ENCODE results near the gene CYGB. TPM values are rescaled to one million over a fixed set of nuclear protein-coding genes. Genes with fewer than 3 reads are reported as not detected.

Gene CYGB
- total RNA-seq, 1 donor, result 39.1 TPM

GRCh38 chr17:76506408-76507345 is 30.8 kb downstream of the CYGB start:
- DNase-seq (ENCODE audit: insufficient read length, low spot score, missing footprints), result peak; percentile 97
- TF ChIP-seq CTCF (IDR thresholded peaks at IDR 0.05; ENCODE audit: extremely low read depth, low read depth, low read length), result peak; percentile 83
- Histone ChIP-seq H3K27ac (ENCODE audit: low read depth, low read length) (peak overlapping the region; percentile 43), H2AFZ (ENCODE audit: low read length) (peak overlapping the region; percentile 92), H3K27me3 (ENCODE audit: insufficient read depth, low read length) (no peaks in the 10 kb centered on the region), H3K4me2 (ENCODE audit: insufficient read depth, low read length) (peak overlapping the region; percentile 49), H4K20me1 (ENCODE audit: insufficient read depth, low read length) (no peaks in the 10 kb centered on the region), H3K79me2 (ENCODE audit: insufficient read depth, low read length) (no peaks in the 10 kb centered on the region), H3K36me3 (ENCODE audit: insufficient read depth, low read length) (no peaks in the 10 kb centered on the region), H3K4me3 (ENCODE audit: insufficient read depth, low read length) (no peak overlapping the region), H3K9me3 (ENCODE audit: low read depth, low read length) (no peaks in the 10 kb centered on the region), H3K4me1 (ENCODE audit: insufficient read depth, low read length) (peaks cover 10% of the 10 kb centered on the region)

GRCh38 chr17:76504117-76504516 is 33.4 kb downstream of the CYGB start:
- Histone ChIP-seq H3K9me3 (ENCODE audit: low read depth, low read length) (no peaks in the 10 kb centered on the region), H3K27me3 (ENCODE audit: insufficient read depth, low read length) (no peaks in the 10 kb centered on the region), H3K4me1 (ENCODE audit: insufficient read depth, low read length) (peaks cover 25% of the 10 kb centered on the region), H2AFZ (ENCODE audit: low read length) (no peak overlapping the region), H4K20me1 (ENCODE audit: insufficient read depth, low read length) (no peaks in the 10 kb centered on the region), H3K4me2 (ENCODE audit: insufficient read depth, low read length) (no peak overlapping the region), H3K36me3 (ENCODE audit: insufficient read depth, low read length) (no peaks in the 10 kb centered on the region), H3K27ac (ENCODE audit: low read depth, low read length) (no peak overlapping the region), H3K79me2 (ENCODE audit: insufficient read depth, low read length) (peaks cover 9% of the 10 kb centered on the region), H3K4me3 (ENCODE audit: insufficient read depth, low read length) (no peak overlapping the region)
- DNase-seq (ENCODE audit: insufficient read length, low spot score, missing footprints), result no peak
- no peak for TF ChIP-seq CTCF (IDR thresholded peaks at IDR 0.05; ENCODE audit: extremely low read depth, low read depth, low read length)

- peak; percentile 27 for DNase-seq (ENCODE audit: insufficient read length, low spot score, missing footprints)
- Histone ChIP-seq H3K27me3 (ENCODE audit: insufficient read depth, low read length) (no peaks in the 10 kb centered on the region), H3K27ac (ENCODE audit: low read depth, low read length) (no peak overlapping the region), H4K20me1 (ENCODE audit: insufficient read depth, low read length) (no peaks in the 10 kb centered on the region), H3K4me2 (ENCODE audit: insufficient read depth, low read length) (no peak overlapping the region), H3K4me3 (ENCODE audit: insufficient read depth, low read length) (no peak overlapping the region), H2AFZ (ENCODE audit: low read length) (no peak overlapping the region), H3K9me3 (ENCODE audit: low read depth, low read length) (no peaks in the 10 kb centered on the region), H3K4me1 (ENCODE audit: insufficient read depth, low read length) (peaks cover 38% of the 10 kb centered on the region), H3K36me3 (ENCODE audit: insufficient read depth, low read length) (no peaks in the 10 kb centered on the region), H3K79me2 (ENCODE audit: insufficient read depth, low read length) (peaks cover 12% of the 10 kb centered on the region)
- no peak for TF ChIP-seq CTCF (IDR thresholded peaks at IDR 0.05; ENCODE audit: extremely low read depth, low read depth, low read length)
Measured at GRCh38 chr17:76502341-76503211, 34.9 kb downstream of the CYGB start.
